PC-9 (cell line): Measurements from ENCODE around the gene RAB41.

Source experiments
- CTCF ChIP-seq: fragments of 200-600 bp; sonication (generic); conservative IDR thresholded peaks from 2 replicates; pipeline ENCODE4 v1.6.1; 2017; ENCODE audit warnings: mixed run types, antibody characterized with exemption, mild to moderate bottlenecking, moderate library complexity
- EZH2 ChIP-seq: fragments of 200-600 bp; sonication (generic); IDR thresholded peaks from 2 replicates; pipeline ENCODE4 v1.8.0; 2017; ENCODE audit warnings: antibody characterized with exemption, low read depth

GRCh38 chrX:70241501-70241900 lies 40.5 kb upstream of the RAB41 start:
- TF ChIP-seq CTCF = no peak
- no peak for TF ChIP-seq EZH2
